A549 (cell line): ENCODE results near the gene TYW1B.
"Not testable (repeated sequence)": the region's sequence is repeated elsewhere in the genome, so short reads cannot be mapped to it uniquely, and the experiment has no call there.

Experiments used
- BHLHE40 ChIP-seq: IDR thresholded peaks from 2 replicates; pipeline ENCODE4 v1.6.1; 2012; ENCODE audit warnings: low read depth, low read length, inconsistent platforms
- CTCF ChIP-seq: fragments of >200 bp; sonication (Bioruptor Twin); formaldehyde crosslinking; IDR thresholded peaks from 3 replicates; pipeline ENCODE4 v1.5.1; 2016
- EHF ChIP-seq: fragments of 250-450 bp; sonication (Bioruptor Pico); IDR thresholded peaks from 2 replicates; pipeline ENCODE4 v1.5.0; 2020; ENCODE audit warnings: mild to moderate bottlenecking
- EHMT2 ChIP-seq: fragments of 200-600 bp; sonication (generic); IDR thresholded peaks from 2 replicates; pipeline ENCODE4 v1.6.1; 2016; ENCODE audit warnings: antibody characterized with exemption, low read depth, mild to moderate bottlenecking, moderate library complexity
- EP300 ChIP-seq, 2 experiments: fragments of >200 bp; sonication (Bioruptor Twin); formaldehyde crosslinking; IDR thresholded peaks; 2 replicates in 1 of 2; 3 replicates in 1 of 2; pipeline ENCODE4 v1.6.1; 2016 to 2017
- FOSB ChIP-seq: fragments of 250-450 bp; sonication (Bioruptor Pico); IDR thresholded peaks from 2 replicates; pipeline ENCODE4 v1.5.0; 2020; ENCODE audit warnings: mild to moderate bottlenecking, moderate library complexity
- HDAC2 ChIP-seq: fragments of 200-600 bp; sonication (generic); IDR thresholded peaks from 2 replicates; pipeline ENCODE4 v1.6.1; 2016
- JUN ChIP-seq, 2 experiments: fragments of >200 bp; sonication (Bioruptor Twin); formaldehyde crosslinking; IDR thresholded peaks; 2 replicates in 1 of 2; 3 replicates in 1 of 2; pipeline ENCODE4 v1.6.1; 2016 to 2017
- MAFK ChIP-seq: fragments of 450-650 bp; IDR thresholded peaks from 2 replicates; pipeline ENCODE4 v1.6.1; 2014; ENCODE audit not compliant: partially characterized antibody
- MYC ChIP-seq: IDR thresholded peaks from 2 replicates; pipeline ENCODE4 v1.6.1; 2012; ENCODE audit warnings: mild to moderate bottlenecking, inconsistent platforms, low read length, improper control_type of control experiment, borderline replicate concordance
- RAD21 ChIP-seq, 2 experiments: fragments of >200 bp in 1 of 2; sonication (Bioruptor Twin) in 1 of 2; formaldehyde crosslinking in 1 of 2; IDR thresholded peaks in 1 of 2; conservative IDR thresholded peaks in 1 of 2; 2 replicates in 1 of 2; 3 replicates in 1 of 2; pipeline ENCODE4 v1.6.1; 2012 to 2018; ENCODE audit warnings: inconsistent platforms in 1 of 2
- SMC3 ChIP-seq: fragments of >200 bp; sonication (Bioruptor Twin); formaldehyde crosslinking; IDR thresholded peaks from 3 replicates; pipeline ENCODE4 v1.6.1; 2018; ENCODE audit warnings: inconsistent platforms

- TF ChIP-seq EHF (CRISPR knock-in tag); EP300 (IDR thresholded peaks at IDR 0.05); CTCF; EHMT2; BHLHE40; FOSB (CRISPR knock-in tag); RAD21 (conservative IDR thresholded peaks at IDR 0.05 in 1 of 2, IDR thresholded peaks at IDR 0.05 in 1 of 2); MAFK; SMC3; MYC; HDAC2; JUN (IDR thresholded peaks at IDR 0.05): not testable (repeated sequence)
Observed at GRCh38 chr7:72801564-72801963, 26.4 kb downstream of the TYW1B start.
